Sigmoid colon (tissue), 7 donors: ENCODE measurements around the gene PRAMEF25. TPM values are rescaled to one million over a fixed set of nuclear protein-coding genes. Genes with fewer than 3 reads are reported as not detected.
"Not testable (repeated sequence)": the region's sequence is repeated elsewhere in the genome, so short reads cannot be mapped to it uniquely, and the experiment has no call there.

Experiments used
- DNase-seq: peaks from one replicate; pipeline ENCODE4 v3.0.0-alpha.2; 2019
- H3K27ac ChIP-seq, 4 donors: fragments of 200-600 bp; sonication (generic); one replicate each; pipeline ENCODE4 v1.5.1; 2016 to 2019; ENCODE audit warnings: mild to moderate bottlenecking in 1 of 4
- H3K27me3 ChIP-seq, 3 donors: fragments of 200-600 bp; sonication (generic); one replicate each; pipeline ENCODE4 v1.5.1; 2019; ENCODE audit warnings: mild to moderate bottlenecking in 1 of 3
- H3K36me3 ChIP-seq, 4 donors: fragments of 200-600 bp; sonication (generic); one replicate each; pipeline ENCODE4 v1.5.1; 2016 to 2019
- H3K4me1 ChIP-seq, 4 donors: fragments of 200-600 bp; sonication (generic); one replicate each; pipeline ENCODE4 v1.5.1; 2017 to 2019
- H3K4me3 ChIP-seq, 4 donors: fragments of 200-600 bp; sonication (generic); one replicate each; pipeline ENCODE4 v1.5.1; 2017 to 2019; ENCODE audit warnings: mild to moderate bottlenecking in 2 of 4, moderate library complexity in 1 of 4
- H3K9me3 ChIP-seq, 4 donors: fragments of 200-600 bp in 3 of 4; sonication (generic) in 3 of 4; one replicate each; pipeline versions ENCODE4 v1.5.1 to v1.6.1; 2013 to 2019
- WGBS, 2 donors: extraction: QIAGEN DNeasy Blood & Tissue Kit; methylation state at CpG; one replicate each; pipeline ENCODE4 v1.1.7; 2013; 5-methylcytosine and 5-hydroxymethylcytosine counted together
- intact Hi-C: fragments of 100-400 bp; cut with DNase I; formaldehyde crosslinking; loops from one replicate; pipeline ENCODE4 v1.15.1; 2023
- polyA plus RNA-seq, 3 donors: library from polyadenylated mRNA; stranded (reverse); fragments of 200-250 nt; gene quantifications; one replicate each; pipeline ENCODE4 v1.2.3, GENCODE V29; 2013
- total RNA-seq, 4 donors: library from RNA; depleted of rRNA; stranded (reverse); fragments of >200 nt; gene quantifications; one replicate each; pipeline ENCODE4 v1.1.0, GENCODE V29; 2016
- donor health status: healthy with polysubstance abuse.
- donor health status: Bipolar disorder and iron deficiency.
- donor health status: healthy.

The PRAMEF25 gene
- not detected for total RNA-seq
- polyA plus RNA-seq, result not detected

DNA sequence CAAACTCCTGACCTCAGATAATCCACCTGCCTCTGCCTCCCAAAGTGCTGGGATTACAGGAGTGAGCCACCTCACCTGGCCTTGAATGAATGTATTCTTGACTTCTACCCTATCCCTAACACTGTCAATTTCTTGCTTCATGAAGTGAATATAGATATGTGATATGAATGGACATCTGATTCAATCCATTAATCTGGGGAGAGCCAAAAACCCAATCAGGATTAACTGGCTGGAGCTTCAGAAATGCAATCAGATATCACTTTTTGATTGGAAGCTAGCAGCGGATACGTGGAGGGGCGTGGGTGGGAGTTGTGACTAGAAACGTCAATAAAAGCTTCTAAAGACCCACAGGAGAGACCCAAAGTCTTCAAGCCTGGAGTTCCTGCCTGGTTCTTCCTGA lies at the start of gene PRAMEF25:
PRAMEF25 (plus strand) TSS at position 301 of the 400 bp plus-strand sequence. CDS start 2,920 bp downstream, outside the sequence.
- DNase-seq, H3K27me3 ChIP-seq, H3K27ac ChIP-seq, H3K4me3 ChIP-seq, H3K36me3 ChIP-seq, intact Hi-C loops, H3K9me3 ChIP-seq, H3K4me1 ChIP-seq: not testable (repeated sequence)
- WGBS, 2 donors, result no CpG with 5 or more reads among the region's 4 CpGs

DNA sequence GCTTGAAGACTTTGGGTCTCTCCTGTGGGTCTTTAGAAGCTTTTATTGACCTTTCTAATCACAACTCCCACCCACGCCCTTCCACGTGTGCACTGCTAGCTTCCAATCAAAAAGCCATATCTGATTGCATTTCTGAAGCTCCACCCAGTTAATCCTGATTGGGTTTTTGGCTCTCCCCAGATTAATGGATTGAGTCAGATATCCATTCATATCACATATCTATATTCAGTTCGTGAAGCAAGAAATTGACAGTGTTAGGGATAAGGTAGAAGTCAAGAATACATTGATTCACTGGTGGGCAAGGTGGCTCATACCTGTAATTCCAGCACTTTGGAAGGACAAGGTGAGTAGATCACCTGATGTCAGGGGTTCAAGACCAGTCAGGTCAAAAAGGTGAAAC lies 14.1 kb upstream of the PRAMEF25 start, which contains the start of gene PRAMEF27:
PRAMEF27 (minus strand) TSS at position 101 of the 400 bp plus-strand sequence. CDS start 2,916 bp downstream, outside the sequence.
- H3K27me3 ChIP-seq, H3K36me3 ChIP-seq, DNase-seq, H3K27ac ChIP-seq, H3K4me1 ChIP-seq, intact Hi-C loops, H3K4me3 ChIP-seq, H3K9me3 ChIP-seq: not testable (repeated sequence)
- whole genome bisulfite sequencing, 2 donors, result 79 to 80% methylated on average over 3 of the region's 3 CpGs

DNA sequence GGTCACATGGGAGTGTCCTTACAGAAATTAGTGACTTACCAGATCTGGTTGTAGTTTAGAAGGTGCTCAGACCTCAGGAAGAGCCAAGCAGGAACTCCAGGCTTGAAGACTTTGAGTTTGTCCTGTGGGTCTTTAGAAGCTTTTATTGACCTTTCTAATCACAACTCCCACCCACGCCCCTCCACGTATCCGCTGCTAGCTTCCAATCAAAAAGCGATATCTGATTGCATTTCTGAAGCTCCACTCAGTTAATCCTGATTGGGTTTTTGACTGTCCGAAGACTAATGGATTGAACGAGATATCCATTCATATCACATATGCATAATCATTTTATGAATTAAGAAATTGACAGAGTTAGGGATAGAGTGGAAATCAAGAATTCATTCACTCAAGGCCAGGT lies 46.2 kb downstream of the PRAMEF25 start, which contains the start of gene HNRNPCL2:
HNRNPCL2 (minus strand) TSS at position 101 of the 400 bp plus-strand sequence. CDS start 454 bp downstream, outside the sequence.
- 92 to 94% methylated on average over 6 of the region's 6 CpGs for WGBS, 2 donors

More for the DNA sequence above, 46.2 kb downstream of the PRAMEF25 start, which contains the start of gene HNRNPCL2:
- H3K4me1 ChIP-seq, H3K27ac ChIP-seq, intact Hi-C loops, H3K27me3 ChIP-seq, H3K36me3 ChIP-seq, H3K9me3 ChIP-seq, H3K4me3 ChIP-seq, DNase-seq: not testable (repeated sequence)

Other genes with a start within 250 kb of the PRAMEF25 start
- gene PRAMEF11, start 239.4 kb upstream of the PRAMEF25 start, total RNA-seq, result not detected
- not detected for gene PRAMEF11, start 239.4 kb upstream of the PRAMEF25 start, polyA plus RNA-seq
- gene HNRNPCL1, start 222.1 kb upstream of the PRAMEF25 start, total RNA-seq, result not detected
- not detected for gene HNRNPCL1, start 222.1 kb upstream of the PRAMEF25 start, polyA plus RNA-seq
- not detected for gene PRAMEF2, start 213.7 kb upstream of the PRAMEF25 start, total RNA-seq
- not detected for gene PRAMEF2, start 213.7 kb upstream of the PRAMEF25 start, polyA plus RNA-seq
- not detected for gene PRAMEF4, start 184.6 kb upstream of the PRAMEF25 start, total RNA-seq
- gene PRAMEF4, start 184.6 kb upstream of the PRAMEF25 start, polyA plus RNA-seq, result not detected
- gene PRAMEF10, start 172.5 kb upstream of the PRAMEF25 start, total RNA-seq, result not detected
- gene PRAMEF10, start 172.5 kb upstream of the PRAMEF25 start, polyA plus RNA-seq, result not detected
- not detected for gene PRAMEF7, start 154.2 kb upstream of the PRAMEF25 start, total RNA-seq
- not detected for gene PRAMEF7, start 154.2 kb upstream of the PRAMEF25 start, polyA plus RNA-seq
- not detected for gene PRAMEF6, start 123.2 kb upstream of the PRAMEF25 start, total RNA-seq
- gene PRAMEF6, start 123.2 kb upstream of the PRAMEF25 start, polyA plus RNA-seq, result not detected
- not detected for gene PRAMEF27, start 14.2 kb upstream of the PRAMEF25 start, total RNA-seq
- gene PRAMEF27, start 14.2 kb upstream of the PRAMEF25 start, polyA plus RNA-seq, result not detected
- gene HNRNPCL3, start 10.0 kb upstream of the PRAMEF25 start, total RNA-seq, result not detected
- gene HNRNPCL3, start 10.0 kb upstream of the PRAMEF25 start, polyA plus RNA-seq, result not detected
- gene HNRNPCL2, start 46.1 kb downstream of the PRAMEF25 start, total RNA-seq, result not detected
- not detected for gene HNRNPCL2, start 46.1 kb downstream of the PRAMEF25 start, polyA plus RNA-seq
- gene PRAMEF26, start 85.2 kb downstream of the PRAMEF25 start, total RNA-seq, result not detected
- gene PRAMEF26, start 85.2 kb downstream of the PRAMEF25 start, polyA plus RNA-seq, result not detected
- not detected for gene HNRNPCL4, start 94.9 kb downstream of the PRAMEF25 start, total RNA-seq
- gene HNRNPCL4, start 94.9 kb downstream of the PRAMEF25 start, polyA plus RNA-seq, result not detected
- gene PRAMEF9, start 101.1 kb downstream of the PRAMEF25 start, total RNA-seq, result not detected
- gene PRAMEF9, start 101.1 kb downstream of the PRAMEF25 start, polyA plus RNA-seq, result not detected
- gene PRAMEF13, start 130.6 kb downstream of the PRAMEF25 start, total RNA-seq, result not detected
- gene PRAMEF13, start 130.6 kb downstream of the PRAMEF25 start, polyA plus RNA-seq, result not detected
- gene PRAMEF18, start 155.4 kb downstream of the PRAMEF25 start, total RNA-seq, result not detected
- gene PRAMEF18, start 155.4 kb downstream of the PRAMEF25 start, polyA plus RNA-seq, result not detected
- gene PRAMEF5, start 183.4 kb downstream of the PRAMEF25 start, total RNA-seq, result not detected
- gene PRAMEF5, start 183.4 kb downstream of the PRAMEF25 start, polyA plus RNA-seq, result not detected
- gene PRAMEF8, start 214.4 kb downstream of the PRAMEF25 start, total RNA-seq, result not detected
- gene PRAMEF8, start 214.4 kb downstream of the PRAMEF25 start, polyA plus RNA-seq, result not detected
- gene PRAMEF33, start 232.8 kb downstream of the PRAMEF25 start, total RNA-seq, result not detected
- gene PRAMEF33, start 232.8 kb downstream of the PRAMEF25 start, polyA plus RNA-seq, result not detected
- gene PRAMEF15, start 244.8 kb downstream of the PRAMEF25 start, total RNA-seq, result not detected
- gene PRAMEF15, start 244.8 kb downstream of the PRAMEF25 start, polyA plus RNA-seq, result not detected